WTC11 (cell line): Measurements from ENCODE around the gene C2CD2. TPM values are rescaled to one million over a fixed set of nuclear protein-coding genes. Genes with fewer than 3 reads are reported as not detected.

ENCODE experiments used
- ATAC-seq: fragments of 200-7000 bp; cut with Tn5 transposase; 2 replicates; pipeline ENCODE4 v1.10.0; 2021; ENCODE audit warnings: mild to moderate bottlenecking, moderate library complexity
- CTCF ChIA-PET: fragments of 300-600 bp; sonication (Branson Sonifier 250); formaldehyde crosslinking; loops from one replicate; lab custom pipeline; 2021; ENCODE audit warnings: antibody characterized with exemption; lab: Charles Lee
- POLR2A ChIA-PET: fragments of 350-600 bp; sonication (Branson Sonifier 250); formaldehyde crosslinking; loops from one replicate; lab custom pipeline; 2021; ENCODE audit warnings: antibody characterized with exemption; lab: Charles Lee
- DNase-seq: peaks from one replicate; pipeline ENCODE4 v3.0.0; 2021; ENCODE audit warnings: low spot score
- H3K27ac Mint-ChIP-seq: 2 replicates; pipeline ENCODE4 v1.8.0; 2021; ENCODE audit warnings: mixed read lengths
- H3K27me3 Mint-ChIP-seq: 2 replicates; pipeline ENCODE4 v1.8.0; 2021; ENCODE audit warnings: low read depth, mild to moderate bottlenecking, moderate library complexity, mixed read lengths
- H3K36me3 Mint-ChIP-seq: 2 replicates; pipeline ENCODE4 v1.8.0; 2021; ENCODE audit warnings: mixed read lengths
- H3K4me1 Mint-ChIP-seq: 2 replicates; pipeline ENCODE4 v1.8.0; 2022; ENCODE audit warnings: mixed read lengths
- H3K4me3 Mint-ChIP-seq: 2 replicates; pipeline ENCODE4 v1.8.0; 2021; ENCODE audit warnings: mild to moderate bottlenecking, moderate library complexity, mixed read lengths
- H3K9me3 Mint-ChIP-seq: 2 replicates; pipeline ENCODE4 v1.8.0; 2021; ENCODE audit warnings: mixed read lengths
- CBFB ChIP-seq: sonication (generic); formaldehyde crosslinking; IDR thresholded peaks from 2 replicates; pipeline ENCODE4 v1.8.1; 2022; ENCODE audit warnings: mild to moderate bottlenecking, low read depth, missing genetic modification reagents
- NFYB ChIP-seq: sonication (generic); formaldehyde crosslinking; conservative IDR thresholded peaks from 2 replicates; pipeline ENCODE4 v1.8.0; 2022; ENCODE audit warnings: low read depth, missing genetic modification reagents
- NR3C1 ChIP-seq: sonication (generic); formaldehyde crosslinking; conservative IDR thresholded peaks from 2 replicates; pipeline ENCODE4 v1.8.1; 2023; ENCODE audit warnings: low read depth, mild to moderate bottlenecking, missing genetic modification reagents
- PRRX2 ChIP-seq: fragments of 250-450 bp; sonication (Bioruptor Pico); IDR thresholded peaks from 2 replicates; pipeline ENCODE4 v1.8.0; 2021; ENCODE audit warnings: mild to moderate bottlenecking
- SOX15 ChIP-seq: fragments of 250-450 bp; sonication (Bioruptor Pico); IDR thresholded peaks from 2 replicates; pipeline ENCODE4 v1.9.0; 2021; ENCODE audit warnings: mild to moderate bottlenecking
- SP1 ChIP-seq: sonication (generic); formaldehyde crosslinking; conservative IDR thresholded peaks from 2 replicates; pipeline ENCODE4 v1.8.1; 2022; ENCODE audit warnings: missing genetic modification reagents
- TP53 ChIP-seq: sonication (generic); formaldehyde crosslinking; IDR thresholded peaks from 2 replicates; pipeline ENCODE4 v1.8.1; 2023; ENCODE audit warnings: mild to moderate bottlenecking, missing genetic modification reagents
- ZBTB21 ChIP-seq: sonication (generic); formaldehyde crosslinking; IDR thresholded peaks from 2 replicates; pipeline ENCODE4 v1.8.1; 2023; ENCODE audit warnings: mild to moderate bottlenecking, missing genetic modification reagents, borderline replicate concordance
- ZNF219 ChIP-seq: sonication (generic); formaldehyde crosslinking; IDR thresholded peaks from 2 replicates; pipeline ENCODE4 v1.8.0; 2023; ENCODE audit warnings: missing genetic modification reagents, mild to moderate bottlenecking, borderline replicate concordance
- ZNF263 ChIP-seq: sonication (generic); formaldehyde crosslinking; IDR thresholded peaks from 2 replicates; pipeline ENCODE4 v1.8.1; 2022; ENCODE audit warnings: low read depth, mild to moderate bottlenecking, moderate library complexity, missing genetic modification reagents
- total RNA-seq: library from RNA; stranded (reverse); gene quantifications from 3 replicates; pipeline ENCODE4 v1.2.3, GENCODE V29; 2021
- TF ChIP-seq, protein P1 (sequence below): fragments of 200-600 bp; IDR thresholded peaks from 2 replicates; pipeline ENCODE4 v1.8.0; 2022; ENCODE audit warnings: antibody characterized with exemption
- TF ChIP-seq, protein P2 (sequence below): sonication (generic); formaldehyde crosslinking; IDR thresholded peaks from 2 replicates; pipeline ENCODE4 v1.8.0; 2023; ENCODE audit warnings: mild to moderate bottlenecking, missing genetic modification reagents
- TF ChIP-seq, protein P3 (sequence below): sonication (generic); formaldehyde crosslinking; IDR thresholded peaks from 2 replicates; pipeline ENCODE4 v1.8.0; 2022; ENCODE audit warnings: missing genetic modification reagents
- TF ChIP-seq, protein P4 (sequence below): sonication (generic); formaldehyde crosslinking; IDR thresholded peaks from 2 replicates; pipeline ENCODE4 v1.8.1; 2022; ENCODE audit warnings: mild to moderate bottlenecking, moderate library complexity, missing genetic modification reagents
- TF ChIP-seq, protein P5 (sequence below): sonication (generic); formaldehyde crosslinking; IDR thresholded peaks from 2 replicates; pipeline ENCODE4 v1.8.0; 2022; ENCODE audit warnings: mild to moderate bottlenecking, missing genetic modification reagents
- TF ChIP-seq, protein P6 (sequence below): sonication (generic); formaldehyde crosslinking; IDR thresholded peaks from 2 replicates; pipeline ENCODE4 v1.8.1; 2023; ENCODE audit warnings: mild to moderate bottlenecking, moderate library complexity, missing genetic modification reagents
- TF ChIP-seq, protein P7 (sequence below): sonication (generic); formaldehyde crosslinking; IDR thresholded peaks from 2 replicates; pipeline ENCODE4 v1.8.0; 2022; ENCODE audit warnings: mild to moderate bottlenecking, missing genetic modification reagents

C2CD2 gene
- total RNA-seq, 1 experiment from 2014 or later = 11.2 TPM

DNA sequence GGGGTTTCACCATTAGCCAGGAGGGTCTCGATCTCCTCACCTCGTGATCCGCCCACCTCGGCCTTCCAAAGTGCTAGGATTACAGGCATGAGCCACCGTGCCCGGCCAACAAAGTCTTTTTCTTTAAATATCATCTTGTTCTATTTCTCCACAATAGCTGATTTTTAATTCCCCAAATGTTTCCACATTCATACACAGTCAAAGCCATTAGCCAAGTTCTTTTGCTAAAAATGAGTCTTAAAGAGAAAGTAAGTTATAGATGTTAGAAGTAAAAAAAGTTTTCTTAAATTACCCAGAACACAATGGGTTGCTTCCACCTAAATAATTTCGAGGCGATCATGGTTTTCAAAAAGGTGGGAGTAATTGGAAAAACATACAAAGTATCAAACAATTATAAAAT lies 30.6 kb downstream of the C2CD2 start:
- CTCF ChIA-PET = interaction anchor here (1.1 kb wide), 1 partner anchor 107 kb away, joined by 3 read pairs; no protein-coding TSS in a partner anchor
- Mint-ChIP-seq H3K9me3 (no peaks in the 10 kb centered on the region), H3K4me3 (no peak overlapping the region), H3K27ac (0 out of 2 replicates have a peak overlapping the region, but pooled peaks have one; percentile 29), H3K27me3 (no peaks in the 10 kb centered on the region), H3K36me3 (no peaks in the 10 kb centered on the region), H3K4me1 (peaks cover 23% of the 10 kb centered on the region)
- TF ChIP-seq, protein P1, sequence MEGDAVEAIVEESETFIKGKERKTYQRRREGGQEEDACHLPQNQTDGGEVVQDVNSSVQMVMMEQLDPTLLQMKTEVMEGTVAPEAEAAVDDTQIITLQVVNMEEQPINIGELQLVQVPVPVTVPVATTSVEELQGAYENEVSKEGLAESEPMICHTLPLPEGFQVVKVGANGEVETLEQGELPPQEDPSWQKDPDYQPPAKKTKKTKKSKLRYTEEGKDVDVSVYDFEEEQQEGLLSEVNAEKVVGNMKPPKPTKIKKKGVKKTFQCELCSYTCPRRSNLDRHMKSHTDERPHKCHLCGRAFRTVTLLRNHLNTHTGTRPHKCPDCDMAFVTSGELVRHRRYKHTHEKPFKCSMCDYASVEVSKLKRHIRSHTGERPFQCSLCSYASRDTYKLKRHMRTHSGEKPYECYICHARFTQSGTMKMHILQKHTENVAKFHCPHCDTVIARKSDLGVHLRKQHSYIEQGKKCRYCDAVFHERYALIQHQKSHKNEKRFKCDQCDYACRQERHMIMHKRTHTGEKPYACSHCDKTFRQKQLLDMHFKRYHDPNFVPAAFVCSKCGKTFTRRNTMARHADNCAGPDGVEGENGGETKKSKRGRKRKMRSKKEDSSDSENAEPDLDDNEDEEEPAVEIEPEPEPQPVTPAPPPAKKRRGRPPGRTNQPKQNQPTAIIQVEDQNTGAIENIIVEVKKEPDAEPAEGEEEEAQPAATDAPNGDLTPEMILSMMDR = no peak
- TF ChIP-seq, protein P2, sequence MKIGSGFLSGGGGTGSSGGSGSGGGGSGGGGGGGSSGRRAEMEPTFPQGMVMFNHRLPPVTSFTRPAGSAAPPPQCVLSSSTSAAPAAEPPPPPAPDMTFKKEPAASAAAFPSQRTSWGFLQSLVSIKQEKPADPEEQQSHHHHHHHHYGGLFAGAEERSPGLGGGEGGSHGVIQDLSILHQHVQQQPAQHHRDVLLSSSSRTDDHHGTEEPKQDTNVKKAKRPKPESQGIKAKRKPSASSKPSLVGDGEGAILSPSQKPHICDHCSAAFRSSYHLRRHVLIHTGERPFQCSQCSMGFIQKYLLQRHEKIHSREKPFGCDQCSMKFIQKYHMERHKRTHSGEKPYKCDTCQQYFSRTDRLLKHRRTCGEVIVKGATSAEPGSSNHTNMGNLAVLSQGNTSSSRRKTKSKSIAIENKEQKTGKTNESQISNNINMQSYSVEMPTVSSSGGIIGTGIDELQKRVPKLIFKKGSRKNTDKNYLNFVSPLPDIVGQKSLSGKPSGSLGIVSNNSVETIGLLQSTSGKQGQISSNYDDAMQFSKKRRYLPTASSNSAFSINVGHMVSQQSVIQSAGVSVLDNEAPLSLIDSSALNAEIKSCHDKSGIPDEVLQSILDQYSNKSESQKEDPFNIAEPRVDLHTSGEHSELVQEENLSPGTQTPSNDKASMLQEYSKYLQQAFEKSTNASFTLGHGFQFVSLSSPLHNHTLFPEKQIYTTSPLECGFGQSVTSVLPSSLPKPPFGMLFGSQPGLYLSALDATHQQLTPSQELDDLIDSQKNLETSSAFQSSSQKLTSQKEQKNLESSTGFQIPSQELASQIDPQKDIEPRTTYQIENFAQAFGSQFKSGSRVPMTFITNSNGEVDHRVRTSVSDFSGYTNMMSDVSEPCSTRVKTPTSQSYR (CRISPR knock-in tag) = no peak
- TF ChIP-seq, protein P3, sequence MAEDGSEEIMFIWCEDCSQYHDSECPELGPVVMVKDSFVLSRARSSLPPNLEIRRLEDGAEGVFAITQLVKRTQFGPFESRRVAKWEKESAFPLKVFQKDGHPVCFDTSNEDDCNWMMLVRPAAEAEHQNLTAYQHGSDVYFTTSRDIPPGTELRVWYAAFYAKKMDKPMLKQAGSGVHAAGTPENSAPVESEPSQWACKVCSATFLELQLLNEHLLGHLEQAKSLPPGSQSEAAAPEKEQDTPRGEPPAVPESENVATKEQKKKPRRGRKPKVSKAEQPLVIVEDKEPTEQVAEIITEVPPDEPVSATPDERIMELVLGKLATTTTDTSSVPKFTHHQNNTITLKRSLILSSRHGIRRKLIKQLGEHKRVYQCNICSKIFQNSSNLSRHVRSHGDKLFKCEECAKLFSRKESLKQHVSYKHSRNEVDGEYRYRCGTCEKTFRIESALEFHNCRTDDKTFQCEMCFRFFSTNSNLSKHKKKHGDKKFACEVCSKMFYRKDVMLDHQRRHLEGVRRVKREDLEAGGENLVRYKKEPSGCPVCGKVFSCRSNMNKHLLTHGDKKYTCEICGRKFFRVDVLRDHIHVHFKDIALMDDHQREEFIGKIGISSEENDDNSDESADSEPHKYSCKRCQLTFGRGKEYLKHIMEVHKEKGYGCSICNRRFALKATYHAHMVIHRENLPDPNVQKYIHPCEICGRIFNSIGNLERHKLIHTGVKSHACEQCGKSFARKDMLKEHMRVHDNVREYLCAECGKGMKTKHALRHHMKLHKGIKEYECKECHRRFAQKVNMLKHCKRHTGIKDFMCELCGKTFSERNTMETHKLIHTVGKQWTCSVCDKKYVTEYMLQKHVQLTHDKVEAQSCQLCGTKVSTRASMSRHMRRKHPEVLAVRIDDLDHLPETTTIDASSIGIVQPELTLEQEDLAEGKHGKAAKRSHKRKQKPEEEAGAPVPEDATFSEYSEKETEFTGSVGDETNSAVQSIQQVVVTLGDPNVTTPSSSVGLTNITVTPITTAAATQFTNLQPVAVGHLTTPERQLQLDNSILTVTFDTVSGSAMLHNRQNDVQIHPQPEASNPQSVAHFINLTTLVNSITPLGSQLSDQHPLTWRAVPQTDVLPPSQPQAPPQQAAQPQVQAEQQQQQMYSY = no peak
- TF ChIP-seq ZNF263 (no peak), PRRX2 (CRISPR knock-in tag) (no peak), NR3C1 (CRISPR knock-in tag) (no peak), SP1 (CRISPR knock-in tag) (no peak), CBFB (CRISPR knock-in tag) (no peak), NFYB (no peak), ZNF219 (CRISPR knock-in tag) (no peak), SOX15 (CRISPR knock-in tag) (no peak), TP53 (CRISPR knock-in tag) (no peak), ZBTB21 (CRISPR knock-in tag) (no peak)
- TF ChIP-seq, protein P4, sequence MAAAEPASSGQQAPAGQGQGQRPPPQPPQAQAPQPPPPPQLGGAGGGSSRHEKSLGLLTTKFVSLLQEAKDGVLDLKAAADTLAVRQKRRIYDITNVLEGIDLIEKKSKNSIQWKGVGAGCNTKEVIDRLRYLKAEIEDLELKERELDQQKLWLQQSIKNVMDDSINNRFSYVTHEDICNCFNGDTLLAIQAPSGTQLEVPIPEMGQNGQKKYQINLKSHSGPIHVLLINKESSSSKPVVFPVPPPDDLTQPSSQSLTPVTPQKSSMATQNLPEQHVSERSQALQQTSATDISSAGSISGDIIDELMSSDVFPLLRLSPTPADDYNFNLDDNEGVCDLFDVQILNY = no peak
- TF ChIP-seq, protein P5, sequence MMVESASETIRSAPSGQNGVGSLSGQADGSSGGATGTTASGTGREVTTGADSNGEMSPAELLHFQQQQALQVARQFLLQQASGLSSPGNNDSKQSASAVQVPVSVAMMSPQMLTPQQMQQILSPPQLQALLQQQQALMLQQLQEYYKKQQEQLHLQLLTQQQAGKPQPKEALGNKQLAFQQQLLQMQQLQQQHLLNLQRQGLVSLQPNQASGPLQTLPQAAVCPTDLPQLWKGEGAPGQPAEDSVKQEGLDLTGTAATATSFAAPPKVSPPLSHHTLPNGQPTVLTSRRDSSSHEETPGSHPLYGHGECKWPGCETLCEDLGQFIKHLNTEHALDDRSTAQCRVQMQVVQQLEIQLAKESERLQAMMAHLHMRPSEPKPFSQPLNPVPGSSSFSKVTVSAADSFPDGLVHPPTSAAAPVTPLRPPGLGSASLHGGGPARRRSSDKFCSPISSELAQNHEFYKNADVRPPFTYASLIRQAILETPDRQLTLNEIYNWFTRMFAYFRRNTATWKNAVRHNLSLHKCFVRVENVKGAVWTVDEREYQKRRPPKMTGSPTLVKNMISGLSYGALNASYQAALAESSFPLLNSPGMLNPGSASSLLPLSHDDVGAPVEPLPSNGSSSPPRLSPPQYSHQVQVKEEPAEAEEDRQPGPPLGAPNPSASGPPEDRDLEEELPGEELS = no peak
- TF ChIP-seq, protein P6, sequence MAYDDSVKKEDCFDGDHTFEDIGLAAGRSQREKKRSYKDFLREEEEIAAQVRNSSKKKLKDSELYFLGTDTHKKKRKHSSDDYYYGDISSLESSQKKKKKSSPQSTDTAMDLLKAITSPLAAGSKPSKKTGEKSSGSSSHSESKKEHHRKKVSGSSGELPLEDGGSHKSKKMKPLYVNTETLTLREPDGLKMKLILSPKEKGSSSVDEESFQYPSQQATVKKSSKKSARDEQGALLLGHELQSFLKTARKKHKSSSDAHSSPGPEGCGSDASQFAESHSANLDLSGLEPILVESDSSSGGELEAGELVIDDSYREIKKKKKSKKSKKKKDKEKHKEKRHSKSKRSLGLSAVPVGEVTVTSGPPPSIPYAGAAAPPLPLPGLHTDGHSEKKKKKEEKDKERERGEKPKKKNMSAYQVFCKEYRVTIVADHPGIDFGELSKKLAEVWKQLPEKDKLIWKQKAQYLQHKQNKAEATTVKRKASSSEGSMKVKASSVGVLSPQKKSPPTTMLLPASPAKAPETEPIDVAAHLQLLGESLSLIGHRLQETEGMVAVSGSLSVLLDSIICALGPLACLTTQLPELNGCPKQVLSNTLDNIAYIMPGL = no peak
- TF ChIP-seq, protein P7, sequence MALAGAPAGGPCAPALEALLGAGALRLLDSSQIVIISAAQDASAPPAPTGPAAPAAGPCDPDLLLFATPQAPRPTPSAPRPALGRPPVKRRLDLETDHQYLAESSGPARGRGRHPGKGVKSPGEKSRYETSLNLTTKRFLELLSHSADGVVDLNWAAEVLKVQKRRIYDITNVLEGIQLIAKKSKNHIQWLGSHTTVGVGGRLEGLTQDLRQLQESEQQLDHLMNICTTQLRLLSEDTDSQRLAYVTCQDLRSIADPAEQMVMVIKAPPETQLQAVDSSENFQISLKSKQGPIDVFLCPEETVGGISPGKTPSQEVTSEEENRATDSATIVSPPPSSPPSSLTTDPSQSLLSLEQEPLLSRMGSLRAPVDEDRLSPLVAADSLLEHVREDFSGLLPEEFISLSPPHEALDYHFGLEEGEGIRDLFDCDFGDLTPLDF (CRISPR knock-in tag) = no peak
- POLR2A ChIA-PET = no interaction called here
- ATAC-seq = no peak
- no peak for DNase-seq
